Measurements from ENCODE around the gene UQCRFS1. TPM values are rescaled to one million over a fixed set of nuclear protein-coding genes. Genes with fewer than 3 reads are reported as not detected.

UQCRFS1 gene
- total RNA-seq, result 41.8 and 46.1 TPM in 2 replicates

GRCh38 chr19:29212648-29213573 lies at the start of gene UQCRFS1:
Gene UQCRFS1 (minus strand): TSS chr19:29213151. CDS start chr19:29213118, 33 bp downstream.

Data from myometrial cell (primary cell).